Measurements from ENCODE around the gene IL1R2. TPM values are rescaled to one million over a fixed set of nuclear protein-coding genes. Genes with fewer than 3 reads are reported as not detected.
"Not testable (repeated sequence)": the region's sequence is repeated elsewhere in the genome, so short reads cannot be mapped to it uniquely, and the experiment has no call there.

IL1R2 gene
- total RNA-seq, 1 donor from 2014 or later: 101 TPM

DNA sequence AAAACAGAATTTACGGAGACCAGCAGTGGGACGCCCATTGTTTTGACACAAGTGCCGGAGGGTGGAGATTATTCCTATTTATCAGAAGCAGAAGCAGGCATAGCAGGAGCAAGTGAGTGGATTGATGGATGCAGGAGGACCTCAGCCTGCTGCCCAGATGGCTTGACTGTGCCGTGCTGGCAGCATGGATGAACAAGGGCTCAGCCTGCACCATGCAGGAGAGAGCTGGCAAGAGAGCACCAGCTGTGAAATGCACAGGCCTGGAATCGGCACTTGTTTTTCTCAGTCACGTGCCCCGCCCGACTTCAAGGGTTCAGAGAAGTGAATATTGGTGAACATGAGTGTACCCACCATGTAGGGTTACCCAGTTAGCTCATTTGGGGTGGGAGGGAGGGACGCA is 4.0 kb downstream of the IL1R2 start:
- DNase-seq (ENCODE audit: low spot score): no peak

DNA sequence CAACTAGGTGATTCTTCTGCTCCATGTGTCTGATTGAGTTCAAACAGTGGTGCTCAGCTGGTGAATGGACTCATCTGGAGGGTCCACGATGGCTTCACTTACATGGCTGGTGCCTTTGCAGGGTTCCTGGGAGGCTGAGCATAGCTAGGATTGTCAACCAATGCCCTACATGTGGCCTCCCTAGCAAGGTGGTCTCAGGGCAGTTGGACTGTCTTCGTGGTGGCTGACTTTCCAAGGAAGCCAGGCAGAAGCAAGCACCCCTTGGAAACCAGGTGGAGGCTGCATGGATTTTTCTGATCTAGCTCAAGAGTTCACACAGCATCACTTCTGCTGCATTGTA is 6.8 kb downstream of the IL1R2 start:
- no peak for DNase-seq (ENCODE audit: low spot score)

GRCh38 chr2:101998896-101999789 is 7.4 kb downstream of the IL1R2 start:
- no peak for DNase-seq (ENCODE audit: low spot score)

DNA sequence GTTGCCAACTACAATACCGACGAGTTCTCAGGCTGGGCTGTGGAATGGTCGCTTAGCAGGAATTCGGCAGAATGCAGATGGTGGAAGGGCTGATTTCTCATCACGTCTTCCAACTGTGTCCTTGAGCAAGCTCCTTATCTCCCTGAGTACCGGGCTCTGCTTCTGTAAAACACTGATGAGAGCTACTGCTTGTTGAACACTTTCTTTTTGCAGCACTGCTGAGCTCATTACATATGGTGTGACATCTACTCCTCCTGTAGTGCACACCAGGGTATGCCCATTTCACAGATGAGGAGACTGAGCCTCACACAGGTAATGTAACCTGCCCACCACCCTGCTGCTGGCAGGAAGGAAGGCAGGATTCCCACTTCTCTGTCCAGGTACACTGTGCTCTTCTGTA is 8.3 kb downstream of the IL1R2 start:
- no peak for DNase-seq (ENCODE audit: low spot score)

DNA sequence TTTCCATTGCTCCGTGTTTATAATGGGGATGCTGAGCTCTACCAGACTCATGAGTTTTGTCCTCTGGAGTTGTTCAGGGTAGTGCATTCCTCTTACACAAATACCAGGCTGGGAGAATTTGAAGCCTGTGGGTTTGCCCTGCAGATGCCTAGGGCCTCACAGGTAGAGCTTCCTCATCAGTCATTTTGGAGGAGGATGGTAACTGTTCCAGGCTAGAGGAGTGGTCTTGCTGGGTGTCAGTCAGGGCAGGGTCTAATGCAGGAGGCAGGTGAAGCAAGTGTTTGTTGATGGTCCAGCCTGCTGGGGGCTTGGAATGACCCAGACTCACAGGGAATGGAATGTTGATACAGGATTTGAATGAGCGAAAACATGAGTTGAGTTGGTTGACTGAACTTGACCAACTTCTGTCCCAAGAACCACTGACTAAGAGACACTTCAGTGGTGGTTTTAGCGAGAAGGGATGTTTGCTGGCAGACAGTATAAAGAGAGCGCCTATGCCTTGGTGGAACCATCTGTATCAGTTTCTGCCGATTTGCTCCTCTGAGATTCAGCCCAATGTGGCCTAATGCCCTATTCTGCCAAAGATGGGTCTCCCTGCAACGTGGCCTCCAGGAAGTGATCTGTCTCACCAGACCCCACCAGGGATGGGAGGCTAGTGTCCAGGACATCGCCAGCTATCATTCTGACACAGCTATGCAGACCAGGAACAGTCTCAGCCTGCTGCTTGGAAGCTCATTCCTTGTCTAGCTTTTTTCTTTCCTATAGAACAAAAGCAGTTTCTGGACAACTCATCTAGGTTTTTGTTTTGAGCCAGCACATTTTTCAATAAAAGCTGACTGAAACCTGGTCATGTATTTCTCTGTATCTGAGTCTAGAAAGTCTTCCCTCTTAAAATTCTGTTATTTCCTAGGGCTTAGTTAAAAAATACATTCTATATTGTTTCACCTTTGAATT is 9.3 kb downstream of the IL1R2 start:
- DNase-seq (ENCODE audit: low spot score): no peak

DNA sequence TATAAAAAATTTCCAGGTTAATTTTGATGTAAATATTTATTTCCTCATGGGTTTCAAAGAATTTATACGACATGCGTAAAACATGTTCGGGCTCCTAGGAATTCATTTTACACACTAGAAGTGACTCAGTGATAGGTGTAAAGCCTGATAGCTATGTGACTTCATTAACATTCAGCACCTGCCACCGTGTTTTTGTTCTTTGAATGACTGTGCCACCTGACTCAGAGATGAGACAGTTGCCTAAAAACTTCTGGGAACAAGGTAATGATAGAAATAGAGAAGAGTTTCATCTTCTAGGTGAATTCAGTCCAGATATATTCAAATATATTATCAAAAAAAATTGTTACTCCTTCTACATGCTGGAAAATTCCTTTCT is 10.0 kb downstream of the IL1R2 start:
- no peak for DNase-seq (ENCODE audit: low spot score)

DNA sequence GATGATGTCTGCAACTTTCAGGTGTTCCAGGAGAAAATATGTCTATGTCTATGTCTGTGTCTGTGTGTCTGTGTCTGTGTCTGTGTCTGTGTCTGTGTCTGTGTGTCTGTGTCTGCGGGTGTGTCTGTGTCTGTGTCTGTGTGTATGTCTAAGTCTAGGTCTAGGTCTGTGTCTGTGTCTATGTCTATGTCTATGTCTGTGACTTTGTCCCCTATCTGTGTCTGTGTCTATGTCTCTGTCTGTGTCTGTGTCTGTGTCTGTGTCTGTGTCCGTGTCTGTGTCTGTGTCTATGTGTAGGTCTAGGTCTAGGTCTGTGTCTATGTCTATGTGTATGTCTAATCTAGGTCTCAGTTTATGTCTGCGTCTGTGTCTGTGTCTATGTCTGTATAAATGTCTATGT is 10.5 kb downstream of the IL1R2 start:
- no peak for DNase-seq (ENCODE audit: low spot score)

DNA sequence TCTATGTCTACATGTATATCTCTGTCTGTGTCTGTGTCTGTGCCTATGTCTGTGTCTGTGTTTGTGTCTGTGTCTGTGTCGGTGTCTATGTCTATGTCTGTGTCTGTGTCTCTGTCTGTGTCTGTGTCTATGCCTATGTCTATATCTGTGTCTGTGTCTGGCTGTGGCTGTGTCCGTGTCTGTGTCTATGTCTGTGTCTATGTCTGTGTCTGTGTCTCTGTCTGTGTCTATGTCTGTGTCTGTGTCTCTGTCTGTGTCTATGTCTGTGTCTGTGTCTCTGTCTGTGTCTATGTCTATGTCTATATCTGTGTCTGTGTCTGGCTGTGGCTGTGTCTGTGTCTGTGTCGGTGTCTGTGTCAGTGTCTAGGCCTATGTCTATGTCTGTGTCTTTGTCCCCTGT is 11.1 kb downstream of the IL1R2 start:
- not testable (repeated sequence) for DNase-seq (ENCODE audit: low spot score)

DNA sequence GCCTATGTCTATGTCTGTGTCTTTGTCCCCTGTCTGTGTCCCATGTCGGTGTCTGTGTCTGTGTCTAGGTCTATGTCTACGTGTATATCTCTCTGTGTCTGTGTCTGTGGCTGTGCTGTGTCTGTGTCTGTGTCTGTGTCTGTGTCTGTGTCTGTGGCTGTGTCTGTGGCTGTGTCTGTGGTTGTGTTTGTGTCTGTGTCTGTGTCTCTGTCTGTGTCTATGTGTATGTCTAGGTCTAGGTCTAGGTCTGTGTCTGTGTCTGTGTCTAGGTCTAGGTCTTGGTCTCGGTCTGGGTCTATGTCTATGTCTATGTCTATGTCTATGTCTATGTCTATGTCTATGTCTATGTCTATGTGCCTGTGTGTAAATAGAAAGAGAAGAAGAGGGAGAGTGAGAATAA is 11.9 kb downstream of the IL1R2 start:
- no peak for DNase-seq (ENCODE audit: low spot score)

GRCh38 chr2:102004581-102004980 is 12.8 kb downstream of the IL1R2 start:
- no peak for DNase-seq (ENCODE audit: low spot score)

GRCh38 chr2:102005449-102005848 is 13.7 kb downstream of the IL1R2 start:
- no peak for DNase-seq (ENCODE audit: low spot score)

DNA sequence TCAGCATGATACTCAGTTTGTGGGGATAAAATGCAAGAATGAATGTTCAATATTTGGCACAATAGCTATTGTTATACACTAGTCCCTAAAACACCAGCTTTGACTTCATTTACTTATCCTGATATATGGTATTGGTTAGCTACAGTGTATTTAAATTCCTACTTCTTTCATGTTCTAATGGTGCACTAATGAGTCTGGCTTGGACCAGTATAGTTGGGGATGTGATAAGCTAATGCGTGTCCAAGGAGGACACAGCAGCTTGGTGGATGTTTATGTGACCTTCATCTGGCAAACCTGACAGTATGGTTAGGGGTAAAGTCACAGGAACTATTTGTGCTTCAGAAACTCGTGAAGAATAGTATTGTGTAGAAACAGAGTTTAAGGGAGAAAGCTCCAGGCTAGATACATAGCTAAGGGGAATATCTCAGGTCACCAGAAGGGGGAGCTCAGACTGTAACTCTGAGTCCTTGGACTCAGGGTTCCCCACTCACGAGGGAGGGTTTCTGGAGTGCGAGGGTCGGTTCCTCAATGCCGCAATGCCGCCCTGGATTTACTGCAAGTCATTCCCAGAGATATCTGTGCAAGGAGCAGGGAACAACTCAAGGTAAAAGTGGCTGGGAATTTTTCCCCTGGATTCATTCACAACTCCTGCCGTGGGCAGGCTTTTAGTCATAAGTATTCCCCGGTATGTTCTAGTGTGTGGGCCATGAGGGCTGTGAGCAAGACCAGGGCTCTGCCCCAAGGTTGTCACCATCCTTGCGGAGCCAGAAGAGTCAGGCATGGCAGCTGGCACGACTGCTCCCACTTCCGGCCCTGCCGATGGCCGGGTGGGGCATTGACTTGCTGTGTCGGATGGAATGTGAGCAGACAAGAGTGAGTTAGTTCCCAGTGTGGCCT is 14.5 kb downstream of the IL1R2 start:
- no peak for DNase-seq (ENCODE audit: low spot score)

GRCh38 chr2:102006886-102007278 is 15.1 kb downstream of the IL1R2 start:
- no peak for DNase-seq (ENCODE audit: low spot score)

- no peak for DNase-seq (ENCODE audit: low spot score)
These were observed 16.7 kb downstream of the IL1R2 start for GRCh38 chr2:102008490-102008889.

GRCh38 chr2:102009557-102009956 is 17.8 kb downstream of the IL1R2 start:
- no peak for DNase-seq (ENCODE audit: low spot score)

GRCh38 chr2:102010902-102011301 is 19.1 kb downstream of the IL1R2 start:
- DNase-seq (ENCODE audit: low spot score): no peak

GRCh38 chr2:102012061-102012614 is 20.4 kb downstream of the IL1R2 start:
- DNase-seq (ENCODE audit: low spot score): no peak

GRCh38 chr2:102013206-102014040 is 21.7 kb downstream of the IL1R2 start:
- no peak for DNase-seq (ENCODE audit: low spot score)

DNA sequence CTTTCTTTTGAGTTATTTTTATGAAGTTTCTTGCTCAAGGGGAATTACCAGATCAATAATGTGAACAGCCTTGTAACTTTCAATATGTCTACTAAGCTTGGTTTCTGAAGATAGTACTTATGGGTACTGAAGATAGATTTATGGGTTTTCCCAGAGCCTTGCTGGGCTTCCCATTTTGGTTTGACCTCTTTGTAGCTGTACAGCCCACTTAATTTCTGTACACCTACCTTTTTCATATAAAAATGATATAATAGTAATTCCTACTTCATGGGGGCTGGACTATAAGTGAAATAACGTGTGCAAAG is 22.2 kb downstream of the IL1R2 start:
- DNase-seq (ENCODE audit: low spot score): no peak

DNA sequence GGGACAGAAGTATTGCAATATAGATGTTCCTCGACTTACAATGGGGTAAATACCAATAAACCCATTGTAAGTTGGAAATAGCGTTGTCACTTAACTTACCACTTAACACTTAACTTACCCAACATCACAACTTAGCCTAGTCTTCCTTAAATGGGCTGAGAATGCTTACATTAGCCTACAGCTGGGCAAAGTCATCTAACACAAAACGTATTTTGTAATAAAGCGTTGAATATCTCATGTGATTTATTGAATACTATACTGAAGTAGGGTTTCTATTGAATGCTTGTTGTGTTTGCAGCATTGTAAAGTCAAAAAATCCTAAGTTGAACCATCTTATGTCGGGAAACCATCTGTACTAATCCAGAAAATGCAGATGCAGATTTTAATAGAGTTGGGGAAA is 23.6 kb downstream of the IL1R2 start:
- DNase-seq (ENCODE audit: low spot score): no peak

All from mesenteric fat pad (tissue), 1 donor.